GM19438 (cell line): ENCODE data around the gene VWA7.

Experiments
- ATAC-seq: cut with Tn5 transposase; IDR thresholded peaks from one replicate; pipeline ENCODE4 v1.9.1; 2021; ENCODE audit warnings: low read depth; ENCODE audit not compliant: unreplicated experiment

VWA7 gene

DNA sequence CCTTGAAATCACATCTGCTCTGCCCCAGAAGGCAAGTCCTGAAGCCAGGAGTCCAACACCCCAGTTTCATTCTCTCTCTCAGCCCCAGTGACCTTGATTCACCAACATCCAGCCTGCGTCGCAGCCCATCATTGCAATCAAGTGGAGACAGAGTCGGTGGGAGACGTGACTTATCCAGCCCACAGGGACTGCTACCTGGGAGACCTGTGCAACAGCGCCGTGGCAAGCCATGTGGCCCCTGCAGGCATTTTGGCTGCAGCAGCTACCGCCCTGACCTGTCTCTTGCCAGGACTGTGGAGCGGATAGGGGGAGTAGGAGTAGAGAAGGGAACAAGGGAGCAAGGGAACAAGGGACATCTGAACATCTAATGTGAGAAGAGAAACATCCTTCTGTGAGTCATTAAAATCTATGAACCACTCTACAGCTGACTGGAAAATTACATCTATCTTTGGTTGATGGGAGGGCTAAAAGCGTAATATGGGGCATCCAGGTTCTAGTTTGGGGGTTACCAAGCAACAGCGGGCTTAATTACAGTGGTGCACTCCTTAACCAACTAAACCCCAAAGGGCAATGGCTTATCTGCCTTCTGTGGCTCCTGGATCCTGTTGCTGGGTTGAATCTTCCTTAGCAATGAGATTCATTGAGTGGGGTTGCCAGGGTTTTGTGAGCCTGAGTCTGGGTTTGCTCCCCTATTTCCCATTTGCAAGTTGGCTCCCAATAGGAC, 59.5 kb downstream of the VWA7 start:
- no peak for ATAC-seq
